Neural cell (in vitro differentiated cells): Measurements from ENCODE around the gene CYGB.

Source experiments
- EP300 ChIP-seq: fragments of 450-650 bp; conservative IDR thresholded peaks from 2 replicates; pipeline ENCODE4 v1.6.1; 2014; ENCODE audit warnings: antibody characterized with exemption, mild to moderate bottlenecking, moderate library complexity; ENCODE audit not compliant: poor library complexity, severe bottlenecking
- EZH2 ChIP-seq: fragments of 200-600, 300-800 bp; shearing (Covaris generic), sonication (generic); IDR thresholded peaks from 2 replicates; pipeline ENCODE4 v1.6.1; 2014; ENCODE audit warnings: antibody characterized with exemption, low read length, borderline replicate concordance, mild to moderate bottlenecking; ENCODE audit not compliant: insufficient read depth, poor library complexity, severe bottlenecking
- MXI1 ChIP-seq: fragments of 450-650 bp; conservative IDR thresholded peaks from 2 replicates; pipeline ENCODE4 v1.6.1; 2014; ENCODE audit warnings: antibody characterized with exemption, mild to moderate bottlenecking; ENCODE audit not compliant: poor library complexity, severe bottlenecking
- POLR2AphosphoS5 ChIP-seq: IDR thresholded peaks from 2 replicates; pipeline ENCODE4 v1.6.1; 2012
- RAD21 ChIP-seq: fragments of 450-650 bp; conservative IDR thresholded peaks from 2 replicates; pipeline ENCODE4 v1.6.1; 2014; ENCODE audit warnings: antibody characterized with exemption, mild to moderate bottlenecking, moderate library complexity
- TAF1 ChIP-seq: IDR thresholded peaks from 2 replicates; pipeline ENCODE4 v1.6.1; 2012; ENCODE audit warnings: low read depth
- TF ChIP-seq, protein P1 (sequence below): fragments of 450-650 bp; IDR thresholded peaks from 2 replicates; pipeline ENCODE4 v1.5.1; 2014; ENCODE audit warnings: antibody characterized with exemption, mild to moderate bottlenecking, moderate library complexity; ENCODE audit not compliant: poor library complexity, severe bottlenecking
- TF ChIP-seq, protein P2 (sequence below): IDR thresholded peaks from 2 replicates; pipeline ENCODE4 v1.6.1; 2012; ENCODE audit warnings: borderline replicate concordance

DNA sequence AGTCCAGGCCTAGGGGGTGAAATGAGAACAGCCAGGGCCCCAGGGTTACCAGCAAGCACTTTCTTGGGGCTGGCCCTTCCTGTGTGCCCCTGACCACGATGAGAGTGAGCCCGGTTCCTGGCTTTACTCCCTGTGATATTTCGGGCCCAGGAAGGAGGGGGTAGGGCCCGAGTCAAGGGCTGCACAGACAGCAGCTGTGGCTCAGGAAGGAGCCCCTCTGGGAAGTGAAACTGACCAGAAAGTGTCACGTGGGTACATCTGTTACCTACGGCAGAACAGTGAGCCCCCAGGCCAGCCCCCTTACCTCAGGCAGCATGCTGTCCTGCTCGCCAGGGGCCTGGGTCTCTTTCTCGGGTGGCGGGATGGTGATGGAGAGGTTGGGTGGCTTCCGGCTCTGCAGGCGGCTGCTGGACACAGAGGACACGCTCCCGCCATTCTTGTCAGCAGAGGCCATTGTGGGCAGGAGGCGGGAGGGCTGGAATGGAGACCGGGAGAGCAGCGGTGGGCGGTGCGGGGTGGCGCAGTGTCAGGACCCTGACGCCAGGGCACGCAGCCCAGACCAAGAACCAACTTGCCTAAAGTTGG lies 56.3 kb downstream of the CYGB start:
- TF ChIP-seq, protein P1, sequence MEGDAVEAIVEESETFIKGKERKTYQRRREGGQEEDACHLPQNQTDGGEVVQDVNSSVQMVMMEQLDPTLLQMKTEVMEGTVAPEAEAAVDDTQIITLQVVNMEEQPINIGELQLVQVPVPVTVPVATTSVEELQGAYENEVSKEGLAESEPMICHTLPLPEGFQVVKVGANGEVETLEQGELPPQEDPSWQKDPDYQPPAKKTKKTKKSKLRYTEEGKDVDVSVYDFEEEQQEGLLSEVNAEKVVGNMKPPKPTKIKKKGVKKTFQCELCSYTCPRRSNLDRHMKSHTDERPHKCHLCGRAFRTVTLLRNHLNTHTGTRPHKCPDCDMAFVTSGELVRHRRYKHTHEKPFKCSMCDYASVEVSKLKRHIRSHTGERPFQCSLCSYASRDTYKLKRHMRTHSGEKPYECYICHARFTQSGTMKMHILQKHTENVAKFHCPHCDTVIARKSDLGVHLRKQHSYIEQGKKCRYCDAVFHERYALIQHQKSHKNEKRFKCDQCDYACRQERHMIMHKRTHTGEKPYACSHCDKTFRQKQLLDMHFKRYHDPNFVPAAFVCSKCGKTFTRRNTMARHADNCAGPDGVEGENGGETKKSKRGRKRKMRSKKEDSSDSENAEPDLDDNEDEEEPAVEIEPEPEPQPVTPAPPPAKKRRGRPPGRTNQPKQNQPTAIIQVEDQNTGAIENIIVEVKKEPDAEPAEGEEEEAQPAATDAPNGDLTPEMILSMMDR: no peak
- TF ChIP-seq, protein P2, sequence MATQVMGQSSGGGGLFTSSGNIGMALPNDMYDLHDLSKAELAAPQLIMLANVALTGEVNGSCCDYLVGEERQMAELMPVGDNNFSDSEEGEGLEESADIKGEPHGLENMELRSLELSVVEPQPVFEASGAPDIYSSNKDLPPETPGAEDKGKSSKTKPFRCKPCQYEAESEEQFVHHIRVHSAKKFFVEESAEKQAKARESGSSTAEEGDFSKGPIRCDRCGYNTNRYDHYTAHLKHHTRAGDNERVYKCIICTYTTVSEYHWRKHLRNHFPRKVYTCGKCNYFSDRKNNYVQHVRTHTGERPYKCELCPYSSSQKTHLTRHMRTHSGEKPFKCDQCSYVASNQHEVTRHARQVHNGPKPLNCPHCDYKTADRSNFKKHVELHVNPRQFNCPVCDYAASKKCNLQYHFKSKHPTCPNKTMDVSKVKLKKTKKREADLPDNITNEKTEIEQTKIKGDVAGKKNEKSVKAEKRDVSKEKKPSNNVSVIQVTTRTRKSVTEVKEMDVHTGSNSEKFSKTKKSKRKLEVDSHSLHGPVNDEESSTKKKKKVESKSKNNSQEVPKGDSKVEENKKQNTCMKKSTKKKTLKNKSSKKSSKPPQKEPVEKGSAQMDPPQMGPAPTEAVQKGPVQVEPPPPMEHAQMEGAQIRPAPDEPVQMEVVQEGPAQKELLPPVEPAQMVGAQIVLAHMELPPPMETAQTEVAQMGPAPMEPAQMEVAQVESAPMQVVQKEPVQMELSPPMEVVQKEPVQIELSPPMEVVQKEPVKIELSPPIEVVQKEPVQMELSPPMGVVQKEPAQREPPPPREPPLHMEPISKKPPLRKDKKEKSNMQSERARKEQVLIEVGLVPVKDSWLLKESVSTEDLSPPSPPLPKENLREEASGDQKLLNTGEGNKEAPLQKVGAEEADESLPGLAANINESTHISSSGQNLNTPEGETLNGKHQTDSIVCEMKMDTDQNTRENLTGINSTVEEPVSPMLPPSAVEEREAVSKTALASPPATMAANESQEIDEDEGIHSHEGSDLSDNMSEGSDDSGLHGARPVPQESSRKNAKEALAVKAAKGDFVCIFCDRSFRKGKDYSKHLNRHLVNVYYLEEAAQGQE: no peak
- TF ChIP-seq POLR2AphosphoS5: no peak
- no peak for TF ChIP-seq EP300
- TF ChIP-seq EZH2: no peak
- TF ChIP-seq MXI1: no peak
- no peak for TF ChIP-seq TAF1
- no peak for TF ChIP-seq RAD21
